ENCODE data around the gene TRIM24. TPM values are rescaled to one million over a fixed set of nuclear protein-coding genes. Genes with fewer than 3 reads are reported as not detected.

TRIM24 gene
- total RNA-seq, 2 experiments from 2014 or later: 14.1 to 16.0 TPM

DNA sequence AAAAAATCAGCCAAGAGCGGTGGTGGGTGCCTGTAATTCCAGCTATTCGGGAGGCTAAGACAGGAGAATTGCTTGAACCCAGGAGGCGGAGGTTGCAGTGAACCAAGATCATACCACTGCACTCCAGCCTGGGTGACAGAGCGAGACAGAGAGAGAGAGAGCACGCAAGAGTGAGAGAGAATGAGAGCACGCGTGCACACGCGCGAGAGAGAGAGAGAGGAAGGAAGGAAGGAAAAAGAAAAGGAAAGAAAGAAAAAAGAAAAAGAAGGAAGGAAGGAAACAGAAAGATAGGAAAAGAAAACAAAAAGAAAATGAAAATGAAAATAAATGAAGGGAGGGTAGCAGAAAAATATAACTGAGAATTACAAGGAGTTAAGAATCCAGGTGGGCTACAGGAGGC is 158.4 kb downstream of the TRIM24 start:
- H3K27ac Mint-ChIP-seq: no peak overlapping the region
- intact Hi-C loops (cut with DNase I, micrococcal nuclease): no loop called here
- ATAC-seq (ENCODE audit: poor library complexity) (no peak), DNase-seq (no peak)
- POLR2A ChIA-PET: no interaction called here
- no peaks in the 10 kb centered on the region for H3K27me3 Mint-ChIP-seq
- TF ChIP-seq, protein P1, sequence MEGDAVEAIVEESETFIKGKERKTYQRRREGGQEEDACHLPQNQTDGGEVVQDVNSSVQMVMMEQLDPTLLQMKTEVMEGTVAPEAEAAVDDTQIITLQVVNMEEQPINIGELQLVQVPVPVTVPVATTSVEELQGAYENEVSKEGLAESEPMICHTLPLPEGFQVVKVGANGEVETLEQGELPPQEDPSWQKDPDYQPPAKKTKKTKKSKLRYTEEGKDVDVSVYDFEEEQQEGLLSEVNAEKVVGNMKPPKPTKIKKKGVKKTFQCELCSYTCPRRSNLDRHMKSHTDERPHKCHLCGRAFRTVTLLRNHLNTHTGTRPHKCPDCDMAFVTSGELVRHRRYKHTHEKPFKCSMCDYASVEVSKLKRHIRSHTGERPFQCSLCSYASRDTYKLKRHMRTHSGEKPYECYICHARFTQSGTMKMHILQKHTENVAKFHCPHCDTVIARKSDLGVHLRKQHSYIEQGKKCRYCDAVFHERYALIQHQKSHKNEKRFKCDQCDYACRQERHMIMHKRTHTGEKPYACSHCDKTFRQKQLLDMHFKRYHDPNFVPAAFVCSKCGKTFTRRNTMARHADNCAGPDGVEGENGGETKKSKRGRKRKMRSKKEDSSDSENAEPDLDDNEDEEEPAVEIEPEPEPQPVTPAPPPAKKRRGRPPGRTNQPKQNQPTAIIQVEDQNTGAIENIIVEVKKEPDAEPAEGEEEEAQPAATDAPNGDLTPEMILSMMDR (IDR thresholded peaks at IDR 0.05): no peak
- H3K4me3 Mint-ChIP-seq: no peak overlapping the region
- Histone ChIP-seq H3K9me3 (ENCODE audit: control insufficient read depth in 1 of 2, insufficient read depth in 1 of 2, low read length in 2 of 2) (no peaks in the 10 kb centered on the region), H3K36me3 (ENCODE audit: insufficient read depth, low read length) (no peaks in the 10 kb centered on the region), H3K27ac (ENCODE audit: low read depth in 1 of 2, low read length in 2 of 2) (no peak overlapping the region), H3K4me3 (ENCODE audit: low read length) (no peak overlapping the region), H3K4me1 (ENCODE audit: insufficient read depth, low read length) (no peaks in the 10 kb centered on the region), H3K27me3 (ENCODE audit: control insufficient read depth in 1 of 2, insufficient read depth in 2 of 2, low read length in 2 of 2) (no peaks in the 10 kb centered on the region)
- H3K36me3 Mint-ChIP-seq (ENCODE audit: low read depth): no peaks in the 10 kb centered on the region
- no peaks in the 10 kb centered on the region for H3K9me3 Mint-ChIP-seq
- peaks cover 6% of the 10 kb centered on the region for H3K4me1 Mint-ChIP-seq (ENCODE audit: low read depth)
- CTCF ChIA-PET: no interaction called here

DNA sequence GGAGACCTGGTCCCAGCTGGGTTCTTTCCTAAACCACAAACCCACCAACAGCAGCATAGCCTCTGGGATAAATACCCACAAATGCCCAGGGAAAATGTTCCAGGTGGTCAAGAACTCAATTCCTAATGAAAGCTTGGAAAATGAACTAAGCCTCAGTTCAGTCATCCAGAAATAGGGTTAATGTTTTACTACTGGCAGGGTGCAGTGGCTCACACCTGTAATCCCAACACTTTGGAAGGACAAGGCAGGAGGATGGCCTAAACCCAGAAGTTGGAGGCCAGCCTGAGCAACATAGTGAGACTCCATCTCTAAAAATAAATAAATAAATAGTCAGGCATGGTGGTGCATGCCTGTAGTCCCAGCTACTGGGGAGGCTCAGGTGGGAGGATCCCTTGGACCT is 158.9 kb downstream of the TRIM24 start:
- no peak for DNase-seq
- intact Hi-C loops (cut with DNase I, micrococcal nuclease): no loop called here
- ChIA-PET CTCF (no interaction called here), POLR2A (no interaction called here)
- Histone ChIP-seq H3K9me3 (ENCODE audit: control insufficient read depth in 1 of 2, insufficient read depth in 1 of 2, low read length in 2 of 2) (no peaks in the 10 kb centered on the region), H3K4me3 (ENCODE audit: low read length) (no peak overlapping the region), H3K27ac (ENCODE audit: low read depth in 1 of 2, low read length in 2 of 2) (no peak overlapping the region), H3K36me3 (ENCODE audit: insufficient read depth, low read length) (no peaks in the 10 kb centered on the region), H3K4me1 (ENCODE audit: insufficient read depth, low read length) (no peaks in the 10 kb centered on the region), H3K27me3 (ENCODE audit: control insufficient read depth in 1 of 2, insufficient read depth in 2 of 2, low read length in 2 of 2) (no peaks in the 10 kb centered on the region)
- no peaks in the 10 kb centered on the region for H3K27me3 Mint-ChIP-seq
- ATAC-seq (ENCODE audit: poor library complexity): no peak
- no peak overlapping the region for H3K27ac Mint-ChIP-seq
- H3K36me3 Mint-ChIP-seq (ENCODE audit: low read depth): no peaks in the 10 kb centered on the region
- peaks cover 3% of the 10 kb centered on the region for H3K4me1 Mint-ChIP-seq (ENCODE audit: low read depth)
- TF ChIP-seq, protein P1 (IDR thresholded peaks at IDR 0.05): no peak
- no peak overlapping the region for H3K4me3 Mint-ChIP-seq
- no peaks in the 10 kb centered on the region for H3K9me3 Mint-ChIP-seq

DNA sequence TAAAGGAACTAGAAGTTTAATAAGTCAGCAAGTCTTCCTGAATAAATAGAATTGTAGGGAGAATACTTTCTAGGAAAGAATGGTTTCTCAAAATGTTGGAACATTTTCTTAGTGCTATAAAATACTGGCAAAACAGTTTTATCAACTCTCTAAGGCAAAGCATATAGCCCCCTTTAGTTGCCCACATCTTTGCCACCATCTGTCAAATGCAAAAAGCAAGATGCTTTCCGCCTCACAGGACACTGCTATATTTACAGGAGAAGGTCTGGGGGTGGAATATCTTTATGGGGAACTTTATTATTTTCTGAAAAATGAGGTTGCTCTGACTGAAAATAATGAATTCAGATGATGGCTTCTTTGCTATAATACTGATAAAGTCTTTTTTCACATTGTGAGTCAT is 162.8 kb downstream of the TRIM24 start:
- DNase-seq: no peak
- Mint-ChIP-seq H3K27ac (no peak overlapping the region), H3K4me1 (ENCODE audit: low read depth) (peaks cover 34% of the 10 kb centered on the region), H3K4me3 (no peak overlapping the region), H3K27me3 (no peaks in the 10 kb centered on the region), H3K36me3 (ENCODE audit: low read depth) (no peaks in the 10 kb centered on the region), H3K9me3 (no peaks in the 10 kb centered on the region)
- Histone ChIP-seq H3K27ac (ENCODE audit: low read depth in 1 of 2, low read length in 2 of 2) (no peak overlapping the region), H3K4me3 (ENCODE audit: low read length) (no peak overlapping the region), H3K4me1 (ENCODE audit: insufficient read depth, low read length) (peaks cover 18% of the 10 kb centered on the region), H3K36me3 (ENCODE audit: insufficient read depth, low read length) (no peaks in the 10 kb centered on the region), H3K27me3 (ENCODE audit: control insufficient read depth in 1 of 2, insufficient read depth in 2 of 2, low read length in 2 of 2) (no peaks in the 10 kb centered on the region), H3K9me3 (ENCODE audit: control insufficient read depth in 1 of 2, insufficient read depth in 1 of 2, low read length in 2 of 2) (no peaks in the 10 kb centered on the region)
- ATAC-seq (ENCODE audit: poor library complexity): no peak
- TF ChIP-seq, protein P1 (IDR thresholded peaks at IDR 0.05): no peak
- ChIA-PET POLR2A (no interaction called here), CTCF (no interaction called here)
- intact Hi-C loops (cut with DNase I, micrococcal nuclease): loop anchor here in 1 of 2 experiments (10.0 kb wide), 1 partner anchor 132 kb away; no protein-coding TSS in a partner anchor
